Spleen (tissue), 11 donors: ENCODE measurements around the gene TIMM21. TPM values are rescaled to one million over a fixed set of nuclear protein-coding genes. Genes with fewer than 3 reads are reported as not detected.
A peak's percentile ranks its signal among the peaks of the same experiment; 100 is the strongest.

ENCODE experiments used
- DNase-seq: peaks from one replicate; pipeline ENCODE4 v3.0.0-alpha.2; 2020
- H3K27ac ChIP-seq, 8 donors: fragments of 200-600 bp; sonication (generic) in 7 of 8; 1 replicate in 4 of 8; 2 replicates in 4 of 8; pipeline versions ENCODE4 v1.5.0 to v1.8.0; 2016 to 2021; ENCODE audit warnings: inconsistent platforms in 4 of 8, mild to moderate bottlenecking in 4 of 8, moderate library complexity in 1 of 8
- H3K27me3 ChIP-seq, 7 donors: fragments of 200-600 bp; sonication (generic) in 6 of 7; replicated peaks in 1 of 7; 1 replicate in 4 of 7; 2 replicates in 3 of 7; pipeline versions ENCODE4 v1.5.0 to v1.8.0; 2016 to 2021; ENCODE audit warnings: inconsistent platforms in 3 of 7, mild to moderate bottlenecking in 1 of 7
- H3K36me3 ChIP-seq, 6 donors: fragments of 200-600 bp; sonication (generic) in 5 of 6; 1 replicate in 4 of 6; 2 replicates in 2 of 6; pipeline versions ENCODE4 v1.5.0 to v1.8.0; 2016 to 2021; ENCODE audit warnings: inconsistent platforms in 2 of 6
- H3K4me1 ChIP-seq, 6 donors: fragments of 200-600 bp; sonication (generic) in 5 of 6; 1 replicate in 3 of 6; 2 replicates in 3 of 6; pipeline versions ENCODE4 v1.5.0 to v1.8.0; 2016 to 2021; ENCODE audit warnings: inconsistent platforms in 3 of 6
- H3K4me3 ChIP-seq, 8 donors: fragments of 200-600 bp; sonication (generic) in 7 of 8; 1 replicate in 4 of 8; 2 replicates in 4 of 8; pipeline versions ENCODE4 v1.5.0 to v1.8.0; 2016 to 2021; ENCODE audit warnings: inconsistent platforms in 4 of 8, mild to moderate bottlenecking in 4 of 8, moderate library complexity in 2 of 8
- H3K9me3 ChIP-seq, 8 donors: fragments of 200-600 bp; sonication (generic) in 7 of 8; 1 replicate in 4 of 8; 2 replicates in 4 of 8; pipeline versions ENCODE4 v1.5.0 to v1.8.0; 2016 to 2021; ENCODE audit warnings: inconsistent platforms in 4 of 8
- CTCF ChIP-seq, 11 experiments: fragments of 200-600 bp in 7 of 11; fragments of 450-650 bp in 4 of 11; sonication (generic) in 4 of 11; IDR thresholded peaks in 8 of 11; conservative IDR thresholded peaks in 3 of 11; 1 replicate in 7 of 11; 2 replicates in 4 of 11; pipeline versions ENCODE4 v1.4.0 to v1.8.0; 2016 to 2021; ENCODE audit warnings: antibody characterized with exemption in 11 of 11, inconsistent platforms in 4 of 11, mild to moderate bottlenecking in 1 of 11
- POLR2A ChIP-seq, 3 donors: fragments of 450-650 bp; IDR thresholded peaks; one replicate each; pipeline ENCODE4 v1.5.1; 2017; ENCODE audit warnings: antibody characterized with exemption in 3 of 3, mild to moderate bottlenecking in 1 of 3
- POLR2AphosphoS5 ChIP-seq, 3 donors: sonication (generic); formaldehyde crosslinking; IDR thresholded peaks; one replicate each; pipeline ENCODE4 v1.5.1; 2017; ENCODE audit warnings: antibody characterized with exemption in 3 of 3
- WGBS, 5 donors: extraction: QIAGEN DNeasy Blood & Tissue Kit in 3 of 5; methylation state at CpG; one replicate each; pipeline versions ENCODE4 v1.1.5 to v1.1.7; 2013 to 2018; 5-methylcytosine and 5-hydroxymethylcytosine counted together
- intact Hi-C: fragments of 100-400 bp; cut with DNase I; formaldehyde crosslinking; loops from one replicate; pipeline ENCODE4 v1.15.0; 2023; ENCODE audit warnings: low total_unique reads
- polyA plus RNA-seq, 3 donors: library from polyadenylated mRNA; stranded (reverse); fragments of 200-250 nt; gene quantifications; one replicate each; pipeline ENCODE4 v1.2.1, GENCODE V29; 2013
- total RNA-seq, 7 donors: library from RNA; depleted of rRNA in 3 of 7; stranded (reverse); fragments of >200 nt in 3 of 7; fragmentation: NEBNext Ultra II Directional in 4 of 7; extraction: Animal tissue kit (Norgen Biotek cat#: 25700) in 4 of 7; gene quantifications; one replicate each; pipeline versions ENCODE4 v1.1.0 to v1.2.1, GENCODE V29; 2016 to 2021
- donor health status: healthy with polysubstance abuse.
- donor health status: DM: no; HTN: no; CAD: no; lungs with moderate emphysema.
- donor health status: DM: no; HTN: no; CAD: no.
- donor health status: Bipolar disorder and iron deficiency.
- donor health status: healthy.
- donor health status: DM: no; HTN: no; CAD: no.
- donor health status: DM: yes; HTN: yes; CAD: no.

TIMM21 gene
- total and polyA plus RNA-seq, 10 donors, result 13.5 to 34.7 (median 22.9) TPM

GRCh38 chr18:74141667-74142066, 6.7 kb upstream of the TIMM21 start:
- H3K27ac ChIP-seq, result no peak overlapping the region
- H3K4me3 ChIP-seq, result no peak overlapping the region
- TF ChIP-seq CTCF (IDR thresholded peaks at IDR 0.05 in 8 of 11, conservative IDR thresholded peaks at IDR 0.05 in 3 of 11) (no peak), POLR2A (IDR thresholded peaks at IDR 0.05) (no peak)
- intact Hi-C loops, result no loop called here
- H3K9me3 ChIP-seq, result no peaks in the 10 kb centered on the region
- H3K36me3 ChIP-seq, result no peaks in the 10 kb centered on the region
- 94 to 100% (median 98%) methylated on average over 2 of the region's 2 CpGs for WGBS, 5 donors
- H3K27me3 ChIP-seq, result no peaks in the 10 kb centered on the region
- DNase-seq, result no peak
- peaks cover 0 to 2% (median 1%) of the 10 kb centered on the region in 6 donors for H3K4me1 ChIP-seq

- Histone ChIP-seq H3K27me3 (no peaks in the 10 kb centered on the region), H3K36me3 (no peaks in the 10 kb centered on the region), H3K9me3 (no peaks in the 10 kb centered on the region), H3K27ac (no peak overlapping the region), H3K4me1 (peaks cover 0 to 8% (median 7%) of the 10 kb centered on the region in 6 donors), H3K4me3 (no peak overlapping the region)
- intact Hi-C loops, result no loop called here
- 73 to 89% (median 84%) methylated on average over 2 of the region's 2 CpGs for WGBS, 5 donors
- no peak for TF ChIP-seq POLR2A (IDR thresholded peaks at IDR 0.05)
- no peak for TF ChIP-seq CTCF (IDR thresholded peaks at IDR 0.05 in 8 of 11, conservative IDR thresholded peaks at IDR 0.05 in 3 of 11)
- TF ChIP-seq POLR2AphosphoS5 (IDR thresholded peaks at IDR 0.05), result no peak
- DNase-seq, result no peak
These were observed 6.1 kb upstream of the TIMM21 start for GRCh38 chr18:74142252-74142651.

DNA sequence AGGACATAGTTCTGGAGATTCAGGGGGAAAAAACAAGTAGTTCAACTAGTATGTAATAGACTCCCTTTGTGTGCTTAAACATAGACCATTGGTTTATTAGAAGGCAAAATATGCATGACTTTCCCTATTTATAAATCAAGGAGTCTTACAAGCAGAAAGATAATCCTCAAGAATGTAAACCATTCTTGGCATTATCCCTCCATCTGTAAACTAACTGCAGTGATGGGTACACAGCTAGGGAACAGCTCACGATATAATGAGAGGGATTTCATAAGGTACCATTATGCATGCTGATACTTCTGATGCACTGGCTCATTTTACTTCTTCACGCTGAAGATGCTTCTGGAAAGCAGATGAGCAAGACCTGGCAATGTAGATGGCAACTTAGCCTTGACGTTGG, 1.6 kb upstream of the TIMM21 start:
- TF ChIP-seq CTCF (IDR thresholded peaks at IDR 0.05 in 8 of 11, conservative IDR thresholded peaks at IDR 0.05 in 3 of 11) (no peak), POLR2AphosphoS5 (IDR thresholded peaks at IDR 0.05) (no peak), POLR2A (IDR thresholded peaks at IDR 0.05) (no peak)
- intact Hi-C loops, result no loop called here
- H3K27me3 ChIP-seq, result no peaks in the 10 kb centered on the region
- H3K4me1 ChIP-seq, result peaks cover 15 to 43% (median 36%) of the 10 kb centered on the region in 6 donors
- no peaks in the 10 kb centered on the region for H3K9me3 ChIP-seq
- peak overlapping the region in 2 of 8 donors; percentile 96 for H3K27ac ChIP-seq
- no peak for DNase-seq
- peaks cover 0 to 21% (median 1%) of the 10 kb centered on the region in 6 donors for H3K36me3 ChIP-seq
- peak overlapping the region in 7 of 8 donors; percentile 59 to 86 (median 79) for H3K4me3 ChIP-seq
- 54 to 74% (median 65%) methylated on average over 3 of the region's 3 CpGs for WGBS, 5 donors

- peaks cover 0 to 28% (median 1%) of the 10 kb centered on the region in 6 donors for H3K36me3 ChIP-seq
- DNase-seq, result no peak
- peak overlapping the region; percentile 59 to 92 (median 80) for H3K4me3 ChIP-seq
- TF ChIP-seq CTCF (IDR thresholded peaks at IDR 0.05 in 8 of 11, conservative IDR thresholded peaks at IDR 0.05 in 3 of 11) (peak in 2 of 11 experiments; percentile 8 to 11), POLR2AphosphoS5 (IDR thresholded peaks at IDR 0.05) (no peak)
- H3K27ac ChIP-seq, result peak overlapping the region; percentile 89 to 99 (median 96)
- peaks cover 16 to 50% (median 40%) of the 10 kb centered on the region in 6 donors for H3K4me1 ChIP-seq
- WGBS, 5 donors, result 0% methylated on average over 8 to 28 of the region's 28 CpGs
- intact Hi-C loops, result no loop called here
- H3K9me3 ChIP-seq, result no peaks in the 10 kb centered on the region
- no peaks in the 10 kb centered on the region for H3K27me3 ChIP-seq
These were observed 888 bp upstream of the TIMM21 start for GRCh38 chr18:74147491-74147778.
